Panc1 (cell line): ENCODE measurements around the gene CDC45.
"Not testable (repeated sequence)": the region's sequence is repeated elsewhere in the genome, so short reads cannot be mapped to it uniquely, and the experiment has no call there.

Experiments
- POLR2AphosphoS5 ChIP-seq: IDR thresholded peaks from 2 replicates; pipeline ENCODE4 v1.6.1; 2012; ENCODE audit warnings: mild to moderate bottlenecking, low read depth, low read length, moderate library complexity
- TF ChIP-seq, protein P1 (sequence below): fragments of 450-650 bp; IDR thresholded peaks from 2 replicates; pipeline ENCODE4 v1.5.1; 2017; ENCODE audit warnings: mild to moderate bottlenecking

DNA sequence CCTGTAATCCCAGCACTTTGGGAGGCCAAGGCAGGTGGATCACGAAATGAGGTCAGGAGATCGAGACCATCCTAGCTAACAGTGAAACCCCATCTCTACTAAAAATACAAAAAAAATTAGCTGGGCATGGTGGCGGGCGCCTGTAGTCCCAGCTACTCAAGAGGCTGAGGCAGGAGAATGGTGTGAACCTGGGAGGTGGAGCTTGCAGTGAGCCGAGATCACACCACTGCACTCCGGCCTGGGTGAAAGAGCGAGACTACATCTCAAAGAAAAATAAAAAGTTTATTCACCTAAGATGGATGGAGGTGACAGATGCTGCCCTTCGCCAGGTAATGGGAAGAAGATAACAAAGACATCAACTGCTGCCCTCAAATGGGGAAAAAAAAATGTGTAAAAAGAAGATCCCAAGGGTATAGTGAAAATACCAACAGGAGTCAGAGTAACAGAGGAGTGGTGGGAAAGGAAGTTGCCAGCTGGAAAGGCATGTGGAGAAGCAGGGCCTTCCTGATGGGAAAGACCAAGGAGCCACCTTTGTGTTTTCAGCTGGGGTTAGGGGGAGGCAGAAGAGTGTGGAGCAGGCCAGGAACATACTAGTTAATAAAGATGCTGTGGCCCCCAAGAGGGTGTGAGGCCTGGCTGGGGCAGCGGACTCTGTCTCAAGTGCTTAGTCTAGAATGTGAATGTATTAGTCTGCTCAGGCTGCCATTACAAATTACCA, 43.1 kb upstream of the CDC45 start:
- TF ChIP-seq, protein P1, sequence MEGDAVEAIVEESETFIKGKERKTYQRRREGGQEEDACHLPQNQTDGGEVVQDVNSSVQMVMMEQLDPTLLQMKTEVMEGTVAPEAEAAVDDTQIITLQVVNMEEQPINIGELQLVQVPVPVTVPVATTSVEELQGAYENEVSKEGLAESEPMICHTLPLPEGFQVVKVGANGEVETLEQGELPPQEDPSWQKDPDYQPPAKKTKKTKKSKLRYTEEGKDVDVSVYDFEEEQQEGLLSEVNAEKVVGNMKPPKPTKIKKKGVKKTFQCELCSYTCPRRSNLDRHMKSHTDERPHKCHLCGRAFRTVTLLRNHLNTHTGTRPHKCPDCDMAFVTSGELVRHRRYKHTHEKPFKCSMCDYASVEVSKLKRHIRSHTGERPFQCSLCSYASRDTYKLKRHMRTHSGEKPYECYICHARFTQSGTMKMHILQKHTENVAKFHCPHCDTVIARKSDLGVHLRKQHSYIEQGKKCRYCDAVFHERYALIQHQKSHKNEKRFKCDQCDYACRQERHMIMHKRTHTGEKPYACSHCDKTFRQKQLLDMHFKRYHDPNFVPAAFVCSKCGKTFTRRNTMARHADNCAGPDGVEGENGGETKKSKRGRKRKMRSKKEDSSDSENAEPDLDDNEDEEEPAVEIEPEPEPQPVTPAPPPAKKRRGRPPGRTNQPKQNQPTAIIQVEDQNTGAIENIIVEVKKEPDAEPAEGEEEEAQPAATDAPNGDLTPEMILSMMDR = not testable (repeated sequence)
- not testable (repeated sequence) for TF ChIP-seq POLR2AphosphoS5
